H9 (cell line): ENCODE data around the gene CACFD1. TPM values are rescaled to one million over a fixed set of nuclear protein-coding genes. Genes with fewer than 3 reads are reported as not detected.

Experiments used
- DNase-seq: peaks from one replicate; pipeline ENCODE4 v3.0.0-alpha.2; 2017
- H2AFZ ChIP-seq: one replicate; pipeline ENCODE4 v1.6.1; 2013; ENCODE audit warnings: mild to moderate bottlenecking, low read length, control low read depth, moderate library complexity
- H2AK5ac ChIP-seq: 2 replicates; pipeline ENCODE4 v1.6.1; 2013; ENCODE audit warnings: low read length, control low read depth, mixed read lengths; ENCODE audit not compliant: insufficient read length
- H2BK120ac ChIP-seq: one replicate; pipeline ENCODE4 v1.6.1; 2013; ENCODE audit warnings: low read depth, mild to moderate bottlenecking, low read length, control low read depth, inconsistent platforms; ENCODE audit not compliant: poor library complexity, severe bottlenecking
- H2BK12ac ChIP-seq: 2 replicates; pipeline ENCODE4 v1.6.1; 2013; ENCODE audit warnings: low read length, control low read depth, mixed read lengths, low read depth; ENCODE audit not compliant: insufficient read length
- H2BK15ac ChIP-seq: 2 replicates; pipeline ENCODE4 v1.6.1; 2013; ENCODE audit warnings: low read depth, low read length, control low read depth
- H2BK20ac ChIP-seq: one replicate; pipeline ENCODE4 v1.6.1; 2013; ENCODE audit warnings: low read depth, mild to moderate bottlenecking, low read length, control low read depth, inconsistent platforms; ENCODE audit not compliant: poor library complexity, severe bottlenecking
- H2BK5ac ChIP-seq: 2 replicates; pipeline ENCODE4 v1.6.1; 2013; ENCODE audit warnings: low read length, control low read depth, mixed read lengths; ENCODE audit not compliant: insufficient read length
- H3K14ac ChIP-seq: 2 replicates; pipeline ENCODE4 v1.6.1; 2013; ENCODE audit warnings: low read length, control low read depth; ENCODE audit not compliant: insufficient read depth
- H3K18ac ChIP-seq: 2 replicates; pipeline ENCODE4 v1.6.1; 2013; ENCODE audit warnings: low read depth, mild to moderate bottlenecking, mixed read lengths, low read length, control low read depth; ENCODE audit not compliant: insufficient read length
- H3K23ac ChIP-seq: 2 replicates; pipeline ENCODE4 v1.6.1; 2013; ENCODE audit warnings: low read length, control low read depth, mixed read lengths, low read depth; ENCODE audit not compliant: insufficient read length
- H3K23me2 ChIP-seq: 2 replicates; pipeline ENCODE4 v1.6.1; 2013; ENCODE audit warnings: low read depth, mild to moderate bottlenecking, mixed read lengths, low read length, control low read depth; ENCODE audit not compliant: insufficient read length, poor library complexity, severe bottlenecking
- H3K27ac ChIP-seq: 2 replicates; pipeline ENCODE4 v1.5.1; 2013; ENCODE audit warnings: low read length, control low read depth, mixed read lengths, low read depth; ENCODE audit not compliant: insufficient read length
- H3K27me3 ChIP-seq: 2 replicates; pipeline ENCODE4 v1.6.1; 2013; ENCODE audit warnings: low read length, control low read depth, inconsistent platforms; ENCODE audit not compliant: insufficient read depth
- H3K4ac ChIP-seq: 2 replicates; pipeline ENCODE4 v1.6.1; 2013; ENCODE audit warnings: low read depth, mild to moderate bottlenecking, control low read depth, inconsistent platforms, low read length, moderate library complexity
- H3K4me1 ChIP-seq: 2 replicates; pipeline ENCODE4 v1.6.1; 2013; ENCODE audit warnings: low read length, control low read depth, inconsistent platforms; ENCODE audit not compliant: insufficient read depth
- H3K4me2 ChIP-seq: 2 replicates; pipeline ENCODE4 v1.6.1; 2013; ENCODE audit warnings: low read length, control low read depth, mixed read lengths; ENCODE audit not compliant: insufficient read length, insufficient read depth
- H3K56ac ChIP-seq: 2 replicates; pipeline ENCODE4 v1.6.1; 2013; ENCODE audit warnings: low read depth, mild to moderate bottlenecking, mixed read lengths, low read length, control low read depth; ENCODE audit not compliant: insufficient read length
- H3K79me1 ChIP-seq: 2 replicates; pipeline ENCODE4 v1.6.1; 2013; ENCODE audit warnings: low read depth, mild to moderate bottlenecking, moderate library complexity, low read length, control low read depth, inconsistent platforms; ENCODE audit not compliant: insufficient read depth, poor library complexity, severe bottlenecking
- H3K79me2 ChIP-seq: 2 replicates; pipeline ENCODE4 v1.6.1; 2013; ENCODE audit warnings: low read length, control low read depth, inconsistent platforms; ENCODE audit not compliant: insufficient read depth
- H3K9ac ChIP-seq: 2 replicates; pipeline ENCODE4 v1.6.1; 2013; ENCODE audit warnings: low read length, control low read depth, mixed read lengths; ENCODE audit not compliant: insufficient read length; ENCODE audit errors: extremely low read depth
- H3K9me3 ChIP-seq: one replicate; pipeline ENCODE4 v1.6.1; 2013; ENCODE audit warnings: low read depth, low read length, inconsistent platforms; ENCODE audit not compliant: control insufficient read depth
- H3T11ph ChIP-seq: one replicate; pipeline ENCODE4 v1.6.1; 2013; ENCODE audit warnings: mild to moderate bottlenecking, low read length, control low read depth, inconsistent platforms
- H4K20me1 ChIP-seq: one replicate; pipeline ENCODE4 v1.6.1; 2013; ENCODE audit not compliant: control insufficient read depth, insufficient read length, insufficient read depth
- H4K5ac ChIP-seq: 2 replicates; pipeline ENCODE4 v1.6.1; 2013; ENCODE audit warnings: low read depth, mild to moderate bottlenecking, mixed read lengths, low read length, control low read depth; ENCODE audit not compliant: insufficient read length
- H4K8ac ChIP-seq: replicated peaks from 2 replicates; pipeline ENCODE4 v1.6.1; 2013; ENCODE audit warnings: low read length, control low read depth, mixed read lengths, low read depth; ENCODE audit not compliant: insufficient read length
- H4K91ac ChIP-seq: 2 replicates; pipeline ENCODE4 v1.6.1; 2013; ENCODE audit warnings: low read depth, mild to moderate bottlenecking, moderate library complexity, mixed read lengths, low read length, control low read depth; ENCODE audit not compliant: insufficient read length
- H3K27ac Mint-ChIP-seq, 3 experiments: 2 replicates in 2 of 3; 3 replicates in 1 of 3; pipeline ENCODE4 v1.8.0; 2020 to 2021; ENCODE audit warnings: mixed read lengths in 3 of 3, mild to moderate bottlenecking in 1 of 3, moderate library complexity in 1 of 3
- H3K27me3 Mint-ChIP-seq: 2 replicates; pipeline ENCODE4 v1.8.0; 2021; ENCODE audit warnings: low read depth, mild to moderate bottlenecking, moderate library complexity, mixed read lengths
- H3K36me3 Mint-ChIP-seq, 3 experiments: 2 replicates in 2 of 3; 3 replicates in 1 of 3; pipeline ENCODE4 v1.8.0; 2020 to 2021; ENCODE audit warnings: low read depth in 3 of 3, mixed read lengths in 3 of 3; ENCODE audit not compliant: insufficient read depth in 1 of 3
- H3K4me1 Mint-ChIP-seq, 2 experiments: 2 replicates each; pipeline ENCODE4 v1.8.0; 2020; ENCODE audit warnings: mixed read lengths in 2 of 2
- H3K4me3 Mint-ChIP-seq, 2 experiments: 2 replicates in 1 of 2; 3 replicates in 1 of 2; pipeline ENCODE4 v1.8.0; 2020 to 2021; ENCODE audit warnings: mild to moderate bottlenecking in 2 of 2, mixed read lengths in 2 of 2, moderate library complexity in 1 of 2
- H3K9me3 Mint-ChIP-seq, 2 experiments: 2 replicates in 1 of 2; 3 replicates in 1 of 2; pipeline ENCODE4 v1.8.0; 2020; ENCODE audit warnings: mild to moderate bottlenecking in 2 of 2, mixed read lengths in 2 of 2, moderate library complexity in 1 of 2
- CTCF ChIP-seq: fragments of 200-600 bp; sonication (generic); conservative IDR thresholded peaks from 3 replicates; pipeline ENCODE4 v1.8.0; 2021; ENCODE audit warnings: antibody characterized with exemption, mild to moderate bottlenecking
- whole genome bisulfite sequencing: extraction: QIAGEN DNeasy Blood & Tissue Kit; methylation state at CpG from one replicate; pipeline ENCODE4 v1.1.7; 2013; ENCODE audit warnings: missing lambda C conversion rate, low lambda C conversion rate, mixed read lengths; ENCODE audit not compliant: insufficient read length; ENCODE audit errors: extremely low coverage; 5-methylcytosine and 5-hydroxymethylcytosine counted together
- total RNA-seq: library from RNA; stranded (reverse); gene quantifications from 2 replicates; pipeline ENCODE4 v1.2.1, GENCODE V29; 2021

The CACFD1 gene
- total RNA-seq, 1 experiment from 2014 or later, result 20.0 TPM

- Histone ChIP-seq H2AK5ac (no peak overlapping the region), H2BK20ac (no peak overlapping the region), H3K79me1 (no peaks in the 10 kb centered on the region), H4K20me1 (no peaks in the 10 kb centered on the region), H4K91ac (no peak overlapping the region), H3K18ac (no peak overlapping the region), H3T11ph (no peak overlapping the region), H3K27me3 (no peaks in the 10 kb centered on the region), H3K27ac (no peak overlapping the region), H3K9ac (no peak overlapping the region), H3K4me1 (0 out of 2 replicates have a peak, but pooled peaks cover 2% of the 10 kb centered on the region), H4K8ac (no peak overlapping the region), H3K23ac (no peak overlapping the region), H3K79me2 (no peaks in the 10 kb centered on the region; the same call in 1 of the 2 replicates), H2BK15ac (no peak overlapping the region), H3K4ac (no peak overlapping the region), H2AFZ (no peak overlapping the region), H3K56ac (no peak overlapping the region), H4K5ac (no peak overlapping the region), H2BK12ac (no peak overlapping the region), H3K23me2 (peaks cover 13% of the 10 kb centered on the region), H3K4me2 (no peak overlapping the region), H2BK120ac (no peak overlapping the region), H3K9me3 (no peaks in the 10 kb centered on the region), H2BK5ac (no peak overlapping the region), H3K14ac (no peak overlapping the region)
- no peak for DNase-seq
- peaks cover 4 to 11% of the 10 kb centered on the region in 2 experiments for H3K4me1 Mint-ChIP-seq
- H3K9me3 Mint-ChIP-seq, result no peaks in the 10 kb centered on the region
- TF ChIP-seq CTCF, result no peak
- peaks cover 11 to 20% (median 12%) of the 10 kb centered on the region in 3 experiments; a peak in 6 of 7 replicates for H3K36me3 Mint-ChIP-seq
- no CpG with 5 or more reads among the region's 27 CpGs for WGBS
- H3K27ac Mint-ChIP-seq, result no peak overlapping the region
- no peak overlapping the region for H3K4me3 Mint-ChIP-seq
- H3K27me3 Mint-ChIP-seq, result peaks cover 7% of the 10 kb centered on the region
Measured at GRCh38 chr9:133475292-133476012, 15.7 kb downstream of the CACFD1 start.
